ENCODE measurements around the gene DRC7. TPM values are rescaled to one million over a fixed set of nuclear protein-coding genes. Genes with fewer than 3 reads are reported as not detected.

Gene DRC7
- total RNA-seq, 1 experiment from 2014 or later: not detected

DNA sequence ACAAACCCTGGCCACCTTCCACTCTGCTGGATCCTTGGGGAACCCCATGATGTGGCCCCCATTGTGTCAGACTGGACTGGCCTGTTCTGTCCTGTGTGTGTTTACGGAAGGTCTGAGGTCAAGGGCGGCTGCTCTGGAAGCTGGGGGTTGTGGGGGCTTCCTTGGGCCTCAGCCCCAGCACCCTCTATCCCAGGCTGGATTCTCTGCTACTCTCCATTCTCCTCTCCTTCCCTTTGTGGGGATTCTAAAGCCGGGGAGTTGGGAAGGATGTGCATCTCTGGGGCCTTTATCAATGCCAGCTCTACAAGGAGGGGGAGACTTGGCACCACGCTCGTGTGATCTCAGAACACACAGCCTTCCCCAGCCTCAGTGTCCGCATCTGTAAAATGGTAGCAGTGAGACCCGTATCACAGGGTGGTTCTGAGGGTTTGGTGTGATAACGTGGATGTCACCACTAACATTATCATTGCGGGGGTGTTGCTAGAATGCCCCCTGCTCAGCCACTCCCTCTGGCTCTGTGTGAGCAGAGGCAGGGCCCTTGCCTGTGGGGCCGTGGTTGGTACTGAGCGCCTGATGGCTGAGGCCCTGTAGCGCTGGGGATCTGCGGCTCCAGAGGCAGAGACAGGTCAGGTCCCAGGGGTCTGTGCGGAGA, 48.1 kb upstream of the DRC7 start (continued):
- TF ChIP-seq HMGXB4 (CRISPR knock-in tag; IDR thresholded peaks at IDR 0.05) (no peak), RORB (CRISPR knock-in tag; IDR thresholded peaks at IDR 0.05) (no peak), ZNF423 (CRISPR knock-in tag; IDR thresholded peaks at IDR 0.05) (no peak), NFE2L1 (CRISPR knock-in tag; IDR thresholded peaks at IDR 0.05) (no peak), SP1 (CRISPR knock-in tag; conservative IDR thresholded peaks at IDR 0.05) (no peak), CDX4 (CRISPR knock-in tag; IDR thresholded peaks at IDR 0.05; ENCODE audit: borderline replicate concordance) (no peak), PRDM15 (CRISPR knock-in tag; IDR thresholded peaks at IDR 0.05) (no peak), TEAD4 (CRISPR knock-in tag; IDR thresholded peaks at IDR 0.05) (no peak), E2F5 (CRISPR knock-in tag; IDR thresholded peaks at IDR 0.05) (no peak)
- TF ChIP-seq, protein P1, sequence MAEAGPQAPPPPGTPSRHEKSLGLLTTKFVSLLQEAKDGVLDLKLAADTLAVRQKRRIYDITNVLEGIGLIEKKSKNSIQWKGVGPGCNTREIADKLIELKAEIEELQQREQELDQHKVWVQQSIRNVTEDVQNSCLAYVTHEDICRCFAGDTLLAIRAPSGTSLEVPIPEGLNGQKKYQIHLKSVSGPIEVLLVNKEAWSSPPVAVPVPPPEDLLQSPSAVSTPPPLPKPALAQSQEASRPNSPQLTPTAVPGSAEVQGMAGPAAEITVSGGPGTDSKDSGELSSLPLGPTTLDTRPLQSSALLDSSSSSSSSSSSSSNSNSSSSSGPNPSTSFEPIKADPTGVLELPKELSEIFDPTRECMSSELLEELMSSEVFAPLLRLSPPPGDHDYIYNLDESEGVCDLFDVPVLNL (CRISPR knock-in tag; IDR thresholded peaks at IDR 0.05; ENCODE audit: borderline replicate concordance, low read depth): no peak

- ATAC-seq (no peak), DNase-seq (ENCODE audit: low spot score) (no peak)
- TF ChIP-seq, protein P2, sequence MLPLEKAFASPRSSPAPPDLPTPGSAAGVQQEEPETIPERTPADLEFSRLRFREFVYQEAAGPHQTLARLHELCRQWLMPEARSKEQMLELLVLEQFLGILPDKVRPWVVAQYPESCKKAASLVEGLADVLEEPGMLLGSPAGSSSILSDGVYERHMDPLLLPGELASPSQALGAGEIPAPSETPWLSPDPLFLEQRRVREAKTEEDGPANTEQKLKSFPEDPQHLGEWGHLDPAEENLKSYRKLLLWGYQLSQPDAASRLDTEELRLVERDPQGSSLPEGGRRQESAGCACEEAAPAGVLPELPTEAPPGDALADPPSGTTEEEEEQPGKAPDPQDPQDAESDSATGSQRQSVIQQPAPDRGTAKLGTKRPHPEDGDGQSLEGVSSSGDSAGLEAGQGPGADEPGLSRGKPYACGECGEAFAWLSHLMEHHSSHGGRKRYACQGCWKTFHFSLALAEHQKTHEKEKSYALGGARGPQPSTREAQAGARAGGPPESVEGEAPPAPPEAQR (CRISPR knock-in tag; IDR thresholded peaks at IDR 0.05): no peak
- TF ChIP-seq ZNF423 (CRISPR knock-in tag; IDR thresholded peaks at IDR 0.05): no peak
- no peak for TF ChIP-seq ESRRA (CRISPR knock-in tag; IDR thresholded peaks at IDR 0.05; ENCODE audit: borderline replicate concordance)
- POLR2A ChIA-PET: interaction anchor here (0.6 to 0.7 kb wide), 2 partner anchors 62 to 110 kb away, joined by 3 to 6 read pairs; no protein-coding TSS in a partner anchor
- CTCF ChIA-PET: interaction anchor here (0.6 to 5.5 kb wide), 12 partner anchors 17 to 88 kb away, joined by 3 to 53 read pairs (median 8); partner anchors contain the start of genes ADGRG1 and KATNB1
- Mint-ChIP-seq H3K4me3 (no peak overlapping the region), H3K27ac (no peak overlapping the region), H3K9me3 (no peaks in the 10 kb centered on the region), H3K4me1 (no peaks in the 10 kb centered on the region), H3K36me3 (no peaks in the 10 kb centered on the region), H3K27me3 (ENCODE audit: low read depth) (no peaks in the 10 kb centered on the region; the same call in 1 of the 2 replicates)
Measured at GRCh38 chr16:57647136-57647875, 47.3 kb upstream of the DRC7 start.

Measured in WTC11 (cell line).